Astrocyte (in vitro differentiated cells and primary cell): ENCODE results near the gene HNRNPA1L2.

Source experiments
- CTCF ChIP-seq: IDR thresholded peaks from 2 replicates; pipeline ENCODE4 v1.5.1; 2011; ENCODE audit warnings: low read depth, mild to moderate bottlenecking, inconsistent platforms, low read length, moderate library complexity; ENCODE audit not compliant: insufficient read depth
- EZH2 ChIP-seq: IDR thresholded peaks from 2 replicates; pipeline ENCODE4 v1.6.1; 2012; ENCODE audit warnings: mild to moderate bottlenecking, low read length, inconsistent platforms; ENCODE audit not compliant: insufficient read depth

GRCh38 chr13:52638666-52639328, 3.4 kb upstream of the HNRNPA1L2 start:
- no peak for TF ChIP-seq CTCF
- no peak for TF ChIP-seq EZH2
